Glutamatergic neuron (in vitro differentiated cells): ENCODE data around the gene RPL41. TPM values are rescaled to one million over a fixed set of nuclear protein-coding genes. Genes with fewer than 3 reads are reported as not detected.

Experiments used
- DNase-seq: peaks from one replicate; pipeline ENCODE4 v3.0.0; 2022
- H3K27ac Mint-ChIP-seq: one replicate; pipeline ENCODE4 v1.8.0; 2020; ENCODE audit warnings: mild to moderate bottlenecking, mixed read lengths, inconsistent platforms; ENCODE audit not compliant: unreplicated experiment
- H3K27me3 Mint-ChIP-seq: one replicate; pipeline ENCODE4 v1.8.0; 2020; ENCODE audit warnings: mild to moderate bottlenecking, moderate library complexity, mixed read lengths, inconsistent platforms; ENCODE audit not compliant: unreplicated experiment
- H3K36me3 Mint-ChIP-seq: one replicate; pipeline ENCODE4 v1.8.0; 2020; ENCODE audit warnings: mild to moderate bottlenecking, mixed read lengths, inconsistent platforms; ENCODE audit not compliant: unreplicated experiment
- H3K4me1 Mint-ChIP-seq: one replicate; pipeline ENCODE4 v1.8.0; 2020; ENCODE audit warnings: mild to moderate bottlenecking, low read depth, mixed read lengths, inconsistent platforms; ENCODE audit not compliant: unreplicated experiment
- H3K4me3 Mint-ChIP-seq: one replicate; pipeline ENCODE4 v1.8.0; 2020; ENCODE audit warnings: mild to moderate bottlenecking, mixed read lengths, inconsistent platforms; ENCODE audit not compliant: unreplicated experiment
- H3K9me3 Mint-ChIP-seq: one replicate; pipeline ENCODE4 v1.8.0; 2020; ENCODE audit warnings: mild to moderate bottlenecking, moderate library complexity, mixed read lengths, inconsistent platforms; ENCODE audit not compliant: unreplicated experiment
- total RNA-seq: library from RNA; stranded (reverse); fragmentation: NEBNext Ultra II Directional; extraction: Animal tissue kit (Norgen Biotek cat#: 25700); gene quantifications from one replicate; pipeline ENCODE4 v1.2.1, GENCODE V29; 2021; ENCODE audit not compliant: unreplicated experiment
- TF ChIP-seq, protein P1 (sequence below): fragments of 200-600 bp; sonication (generic); IDR thresholded peaks from one replicate; pipeline ENCODE4 v1.5.0; 2021; ENCODE audit not compliant: partially characterized antibody, unreplicated experiment

Gene RPL41
- total RNA-seq, 1 donor from 2014 or later = 1,433 TPM

DNA sequence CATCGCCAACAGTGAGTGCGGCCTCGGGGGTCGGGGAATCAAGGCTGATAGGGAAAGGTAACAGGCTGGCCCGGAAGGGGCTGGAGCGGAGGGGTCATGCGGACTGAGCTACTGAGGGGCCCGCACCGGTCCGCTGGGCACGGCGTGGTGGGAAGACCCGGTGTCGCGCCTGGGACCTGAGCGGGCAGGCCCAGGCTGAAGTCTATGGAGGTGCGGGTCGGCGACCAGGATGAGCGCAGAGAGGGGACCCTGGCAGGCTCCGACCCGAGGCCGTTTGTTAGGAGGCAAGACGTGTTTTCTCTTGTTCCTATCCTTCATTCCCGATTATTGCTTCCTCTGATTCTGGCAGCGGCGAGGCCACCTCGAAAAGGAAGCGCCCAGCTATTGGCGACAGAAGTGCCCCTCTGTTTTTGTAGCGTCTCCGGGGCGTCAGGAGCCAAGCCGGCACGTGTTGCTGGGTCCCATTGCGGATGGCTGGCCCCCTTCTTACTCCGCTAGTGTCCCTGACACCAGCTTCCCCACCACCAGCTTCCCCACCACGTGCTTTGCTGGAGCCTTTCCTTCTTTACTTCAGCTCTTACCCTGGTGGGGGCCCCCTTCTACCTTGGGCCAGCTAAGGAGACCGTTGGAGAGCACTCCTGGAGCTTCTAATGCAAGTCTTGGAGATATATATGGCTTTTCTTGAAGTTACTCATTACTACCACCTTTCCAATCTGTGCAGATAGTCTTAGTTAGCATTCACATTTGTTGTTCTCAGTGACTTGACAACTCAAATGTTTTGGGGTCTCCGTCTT lies 11.4 kb upstream of the RPL41 start:
- DNase-seq = peak; percentile 31
- no peaks in the 10 kb centered on the region for H3K36me3 Mint-ChIP-seq
- peak overlapping the region; percentile 100 for H3K4me3 Mint-ChIP-seq
- H3K27ac Mint-ChIP-seq = peak overlapping the region; percentile 95
- no peaks in the 10 kb centered on the region for H3K27me3 Mint-ChIP-seq
- TF ChIP-seq, protein P1, sequence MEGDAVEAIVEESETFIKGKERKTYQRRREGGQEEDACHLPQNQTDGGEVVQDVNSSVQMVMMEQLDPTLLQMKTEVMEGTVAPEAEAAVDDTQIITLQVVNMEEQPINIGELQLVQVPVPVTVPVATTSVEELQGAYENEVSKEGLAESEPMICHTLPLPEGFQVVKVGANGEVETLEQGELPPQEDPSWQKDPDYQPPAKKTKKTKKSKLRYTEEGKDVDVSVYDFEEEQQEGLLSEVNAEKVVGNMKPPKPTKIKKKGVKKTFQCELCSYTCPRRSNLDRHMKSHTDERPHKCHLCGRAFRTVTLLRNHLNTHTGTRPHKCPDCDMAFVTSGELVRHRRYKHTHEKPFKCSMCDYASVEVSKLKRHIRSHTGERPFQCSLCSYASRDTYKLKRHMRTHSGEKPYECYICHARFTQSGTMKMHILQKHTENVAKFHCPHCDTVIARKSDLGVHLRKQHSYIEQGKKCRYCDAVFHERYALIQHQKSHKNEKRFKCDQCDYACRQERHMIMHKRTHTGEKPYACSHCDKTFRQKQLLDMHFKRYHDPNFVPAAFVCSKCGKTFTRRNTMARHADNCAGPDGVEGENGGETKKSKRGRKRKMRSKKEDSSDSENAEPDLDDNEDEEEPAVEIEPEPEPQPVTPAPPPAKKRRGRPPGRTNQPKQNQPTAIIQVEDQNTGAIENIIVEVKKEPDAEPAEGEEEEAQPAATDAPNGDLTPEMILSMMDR = no peak
- H3K4me1 Mint-ChIP-seq = peaks cover 13% of the 10 kb centered on the region
- peaks cover 2% of the 10 kb centered on the region for H3K9me3 Mint-ChIP-seq

DNA sequence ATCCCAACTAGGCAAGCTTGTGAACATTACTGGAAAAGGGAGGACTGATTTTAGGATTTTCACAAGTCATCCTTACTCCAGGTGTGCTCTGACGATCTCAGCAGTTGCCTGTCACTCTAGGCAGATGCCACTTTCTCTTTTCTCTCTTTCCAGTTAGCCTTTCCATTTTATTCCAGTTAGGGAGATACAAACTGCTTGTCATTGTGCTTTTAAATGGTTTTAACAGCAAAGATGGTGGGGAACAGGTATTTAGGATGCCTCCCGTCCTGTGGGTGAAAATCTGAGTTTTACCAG lies 10.9 kb upstream of the RPL41 start:
- Mint-ChIP-seq H3K4me1 (peaks cover 13% of the 10 kb centered on the region), H3K27me3 (no peaks in the 10 kb centered on the region), H3K4me3 (peak overlapping the region; percentile 100), H3K27ac (peak overlapping the region; percentile 40), H3K9me3 (peaks cover 2% of the 10 kb centered on the region), H3K36me3 (no peaks in the 10 kb centered on the region)
- DNase-seq = no peak
- TF ChIP-seq, protein P1 = no peak

DNA sequence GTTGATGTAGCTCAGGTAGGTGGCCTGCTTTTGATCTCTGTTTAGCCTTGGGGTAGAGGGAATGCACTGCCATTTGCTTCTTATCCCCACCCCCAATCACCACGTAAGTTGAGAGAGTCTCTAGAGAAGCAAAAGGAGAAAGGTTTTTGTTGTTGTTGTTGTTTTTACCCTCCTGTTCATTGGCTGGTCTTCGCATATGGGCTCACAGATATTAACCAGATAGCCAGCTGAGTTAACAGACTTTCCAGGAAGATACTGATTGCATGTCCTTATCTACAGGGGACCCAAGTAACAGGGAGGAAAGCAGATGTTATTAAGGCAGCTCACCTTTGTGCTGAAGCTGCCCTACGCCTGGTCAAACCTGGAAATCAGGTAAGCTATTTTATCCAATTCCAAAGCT lies 9.2 kb upstream of the RPL41 start:
- peaks cover 2% of the 10 kb centered on the region for H3K9me3 Mint-ChIP-seq
- TF ChIP-seq, protein P1 = no peak
- no peak overlapping the region for H3K27ac Mint-ChIP-seq
- no peaks in the 10 kb centered on the region for H3K36me3 Mint-ChIP-seq
- DNase-seq = no peak
- peaks cover 13% of the 10 kb centered on the region for H3K4me1 Mint-ChIP-seq
- H3K27me3 Mint-ChIP-seq = no peaks in the 10 kb centered on the region
- H3K4me3 Mint-ChIP-seq = peak overlapping the region; percentile 54

DNA sequence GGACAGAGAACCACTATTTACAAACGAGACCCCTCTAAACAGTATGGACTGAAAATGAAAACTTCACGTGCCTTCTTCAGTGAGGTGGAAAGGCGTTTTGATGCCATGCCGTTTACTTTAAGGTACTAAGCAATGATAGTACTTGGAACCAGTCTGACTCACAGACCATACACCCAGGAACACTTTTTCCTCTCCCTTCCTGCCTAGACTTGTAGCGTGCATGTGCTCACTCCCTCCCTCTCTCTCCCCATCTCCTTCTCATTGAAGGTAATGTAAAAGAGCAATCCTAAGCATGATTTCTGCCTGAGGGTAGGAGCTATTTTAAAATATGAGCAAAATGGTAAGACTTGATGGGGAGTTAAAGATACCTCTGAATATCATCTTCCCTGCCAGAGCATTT lies 5.9 kb upstream of the RPL41 start:
- H3K36me3 Mint-ChIP-seq = no peaks in the 10 kb centered on the region
- no peak overlapping the region for H3K4me3 Mint-ChIP-seq
- H3K4me1 Mint-ChIP-seq = peaks cover 8% of the 10 kb centered on the region
- H3K27me3 Mint-ChIP-seq = peaks cover 2% of the 10 kb centered on the region
- H3K27ac Mint-ChIP-seq = no peak overlapping the region
- DNase-seq = no peak
- TF ChIP-seq, protein P1 = no peak
- H3K9me3 Mint-ChIP-seq = no peaks in the 10 kb centered on the region

DNA sequence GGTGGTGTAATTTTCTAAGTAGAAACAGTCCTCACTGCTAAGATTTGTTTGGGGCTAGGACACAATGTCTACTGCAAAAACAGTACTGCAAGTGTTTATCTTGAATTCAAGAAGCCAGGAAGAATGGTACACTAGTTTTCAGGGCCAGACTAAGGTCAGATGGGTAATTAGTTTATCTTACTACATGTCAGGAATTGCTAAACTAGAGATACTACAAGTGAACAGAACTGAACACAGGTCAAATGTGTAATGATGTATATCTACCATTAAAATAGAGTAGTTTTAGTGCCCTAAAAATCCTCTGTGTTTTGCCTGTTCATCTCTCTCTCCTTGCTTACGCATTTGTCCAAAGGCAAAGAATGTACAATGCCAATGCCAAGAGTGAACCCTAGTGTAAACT lies 2.3 kb upstream of the RPL41 start:
- H3K27ac Mint-ChIP-seq = no peak overlapping the region

More for the DNA sequence above, 2.3 kb upstream of the RPL41 start:
- no peak for DNase-seq
- Mint-ChIP-seq H3K27me3 (peaks cover 11% of the 10 kb centered on the region), H3K36me3 (no peaks in the 10 kb centered on the region), H3K4me3 (no peak overlapping the region), H3K4me1 (peaks cover 10% of the 10 kb centered on the region), H3K9me3 (peaks cover 14% of the 10 kb centered on the region)
- TF ChIP-seq, protein P1 = no peak
